Osteocyte (in vitro differentiated cells): ENCODE data around the gene CENPVL1. TPM values are rescaled to one million over a fixed set of nuclear protein-coding genes. Genes with fewer than 3 reads are reported as not detected.
"Not testable (repeated sequence)": the region's sequence is repeated elsewhere in the genome, so short reads cannot be mapped to it uniquely, and the experiment has no call there.

Experiments used
- DNase-seq: peaks from one replicate; pipeline ENCODE4 v3.0.0; 2021; ENCODE audit warnings: mixed read lengths; ENCODE audit not compliant: unreplicated experiment; ENCODE audit errors: extremely low spot score
- H3K27ac Mint-ChIP-seq: one replicate; pipeline ENCODE4 v1.8.0; 2021; ENCODE audit warnings: mild to moderate bottlenecking, mixed read lengths; ENCODE audit not compliant: unreplicated experiment
- H3K27me3 Mint-ChIP-seq: one replicate; pipeline ENCODE4 v1.8.0; 2021; ENCODE audit warnings: mixed read lengths; ENCODE audit not compliant: unreplicated experiment
- H3K36me3 Mint-ChIP-seq: one replicate; pipeline ENCODE4 v1.8.0; 2021; ENCODE audit warnings: mixed read lengths; ENCODE audit not compliant: unreplicated experiment
- H3K4me1 Mint-ChIP-seq: one replicate; pipeline ENCODE4 v1.8.0; 2021; ENCODE audit warnings: mixed read lengths; ENCODE audit not compliant: unreplicated experiment
- H3K4me3 Mint-ChIP-seq: one replicate; pipeline ENCODE4 v1.8.0; 2021; ENCODE audit warnings: mild to moderate bottlenecking, moderate library complexity, mixed read lengths; ENCODE audit not compliant: unreplicated experiment
- H3K9me3 Mint-ChIP-seq: one replicate; pipeline ENCODE4 v1.8.0; 2021; ENCODE audit warnings: mixed read lengths; ENCODE audit not compliant: unreplicated experiment
- CTCF ChIP-seq: fragments of 200-600 bp; sonication (generic); IDR thresholded peaks from 2 replicates; pipeline ENCODE4 v1.5.0; 2021; ENCODE audit warnings: antibody characterized with exemption, mild to moderate bottlenecking, moderate library complexity
- total RNA-seq: library from RNA; stranded (reverse); gene quantifications from 2 replicates; pipeline ENCODE4 v1.2.1, GENCODE V29; 2021

CENPVL1 gene
- total RNA-seq, 1 donor from 2014 or later: not detected

- no peaks in the 10 kb centered on the region for H3K4me1 Mint-ChIP-seq
- H3K9me3 Mint-ChIP-seq: peaks cover 13% of the 10 kb centered on the region
- H3K4me3 Mint-ChIP-seq: no peak overlapping the region
- TF ChIP-seq CTCF: no peak
- peak; percentile 51 for DNase-seq
- no peaks in the 10 kb centered on the region for H3K27me3 Mint-ChIP-seq
- H3K36me3 Mint-ChIP-seq: no peaks in the 10 kb centered on the region
- H3K27ac Mint-ChIP-seq: no peak overlapping the region
Measured at GRCh38 chrX:51697397-51697796, 12.9 kb upstream of the CENPVL1 start.

GRCh38 chrX:51712943-51713647, 2.8 kb downstream of the CENPVL1 start:
- not testable (repeated sequence) for H3K36me3 Mint-ChIP-seq, H3K4me1 Mint-ChIP-seq, H3K4me3 Mint-ChIP-seq, H3K9me3 Mint-ChIP-seq, H3K27me3 Mint-ChIP-seq, H3K27ac Mint-ChIP-seq, DNase-seq

- no peak overlapping the region for H3K27ac Mint-ChIP-seq
- no peak for TF ChIP-seq CTCF
- no peak overlapping the region for H3K4me3 Mint-ChIP-seq
- no peaks in the 10 kb centered on the region for H3K36me3 Mint-ChIP-seq
- peaks cover 3% of the 10 kb centered on the region for H3K27me3 Mint-ChIP-seq
- no peaks in the 10 kb centered on the region for H3K4me1 Mint-ChIP-seq
- H3K9me3 Mint-ChIP-seq: peaks cover 5% of the 10 kb centered on the region
- no peak for DNase-seq
Measured at GRCh38 chrX:51728202-51728601, 17.9 kb downstream of the CENPVL1 start.

- TF ChIP-seq CTCF: no peak
- H3K27me3 Mint-ChIP-seq: peaks cover 19% of the 10 kb centered on the region
- no peak overlapping the region for H3K27ac Mint-ChIP-seq
Measured at GRCh38 chrX:51737091-51737490, 26.8 kb downstream of the CENPVL1 start.

GRCh38 chrX:51742586-51742985, 32.3 kb downstream of the CENPVL1 start:
- H3K9me3 Mint-ChIP-seq: peaks cover 25% of the 10 kb centered on the region
- H3K4me3 Mint-ChIP-seq: no peak overlapping the region
- TF ChIP-seq CTCF: no peak
- peaks cover 16% of the 10 kb centered on the region for H3K36me3 Mint-ChIP-seq
- H3K27me3 Mint-ChIP-seq: peaks cover 2% of the 10 kb centered on the region
- peak overlapping the region; percentile 63 for H3K27ac Mint-ChIP-seq
- peak; percentile 42 for DNase-seq
- H3K4me1 Mint-ChIP-seq: peaks cover 12% of the 10 kb centered on the region

More at GRCh38 chrX:51737091-51737490, 26.8 kb downstream of the CENPVL1 start:
- Mint-ChIP-seq H3K9me3 (peaks cover 19% of the 10 kb centered on the region), H3K4me1 (no peaks in the 10 kb centered on the region), H3K36me3 (no peaks in the 10 kb centered on the region), H3K4me3 (no peak overlapping the region)
- no peak for DNase-seq
